ENCODE results near the gene PLAU. TPM values are rescaled to one million over a fixed set of nuclear protein-coding genes. Genes with fewer than 3 reads are reported as not detected.

PLAU gene
- total and polyA plus RNA-seq, 2 donors (not counting 3 experiments of a cell fraction or from before 2014, with no cell fraction given) = 23.6 to 34.9 TPM

GRCh38 chr10:73891540-73891939, 19.4 kb upstream of the PLAU start:
- H2AFZ ChIP-seq (ENCODE audit: low read depth, low read length) = no peak overlapping the region
- no peaks in the 10 kb centered on the region for H4K20me1 ChIP-seq (replicated peaks; ENCODE audit: control insufficient read depth, extremely low read depth, insufficient read depth, low read length)
- no peak overlapping the region for H3K4me3 ChIP-seq (replicated peaks in 1 of 3; ENCODE audit: insufficient read depth in 1 of 3, low read depth in 1 of 3, low read length in 3 of 3)
- H3K27ac ChIP-seq (ENCODE audit: insufficient read depth, low read depth, low read length) = no peak overlapping the region
- no peaks in the 10 kb centered on the region for H3K9me3 ChIP-seq (replicated peaks; ENCODE audit: control insufficient read depth, insufficient read depth, low read length)
- BruUV-seq (replicated peaks) = no TSS peak
- H3K9ac ChIP-seq (replicated peaks; ENCODE audit: extremely low read depth, insufficient read depth, low read length) = no peak overlapping the region
- FAIRE-seq (no peak), DNase-seq (ENCODE audit: low read depth, low spot score) (no peak)
- H3K4me2 ChIP-seq (ENCODE audit: insufficient read depth, low read length) = no peak overlapping the region
- peaks cover 34% of the 10 kb centered on the region for H3K4me1 ChIP-seq (ENCODE audit: control insufficient read depth, extremely low read depth, insufficient read depth, low read length)
- no peaks in the 10 kb centered on the region for H3K79me2 ChIP-seq (ENCODE audit: control insufficient read depth, insufficient read depth, low read length)
- ChIA-PET CTCF (interaction anchor here (1.0 to 14.6 kb wide), 6 partner anchors 29 to 187 kb away, joined by 3 to 439 read pairs (median 3); no protein-coding TSS in a partner anchor), POLR2A (no interaction called here)
- dilution Hi-C loops (cut with MboI; ENCODE audit: extremely low pct_ligation_motif_present, low sequenced_read_pairs) = no loop called here
- H3K9me1 ChIP-seq (replicated peaks; ENCODE audit: control insufficient read depth, extremely low read depth, insufficient read depth, low read length) = no peaks in the 10 kb centered on the region
- H3K27me3 ChIP-seq (ENCODE audit: control insufficient read depth in 2 of 2, insufficient read depth in 2 of 2, low read length in 2 of 2) = no peaks in the 10 kb centered on the region
- no peaks in the 10 kb centered on the region for H3K36me3 ChIP-seq (ENCODE audit: control insufficient read depth in 2 of 2, extremely low read depth in 1 of 2, insufficient read depth in 2 of 2, low read length in 2 of 2)
- TF ChIP-seq GATA2 (IDR thresholded peaks at IDR 0.05; ENCODE audit: insufficient read depth, insufficient read length, low read depth, low read length) (no peak), FOS (IDR thresholded peaks at IDR 0.05; ENCODE audit: borderline replicate concordance, insufficient read depth, low read length) (no peak), POLR2A (IDR thresholded peaks at IDR 0.05; ENCODE audit: low read depth, low read length) (no peak), MAX (IDR thresholded peaks at IDR 0.05; ENCODE audit: insufficient read depth, insufficient read length) (no peak), MYC (IDR thresholded peaks at IDR 0.05; ENCODE audit: low read depth, low read length) (no peak), POLR2AphosphoS5 (IDR thresholded peaks at IDR 0.05; ENCODE audit: insufficient read depth, low read depth, low read length) (no peak), JUN (IDR thresholded peaks at IDR 0.05; ENCODE audit: borderline replicate concordance, insufficient read depth, insufficient read length, low read depth) (no peak), EZH2 (IDR thresholded peaks at IDR 0.05; ENCODE audit: borderline replicate concordance, low read depth, low read length, severe bottlenecking) (no peak), CTCF (IDR thresholded peaks at IDR 0.05; ENCODE audit: extremely low read depth in 1 of 2, insufficient read depth in 1 of 2, low read depth in 1 of 2, low read length in 2 of 2) (no peak)
- intact Hi-C loops (cut with micrococcal nuclease) = no loop called here
